Mesenchymal stem cell (in vitro differentiated cells and primary cell): ENCODE results near the gene HSDL1.

Experiments used
- DNase-seq: peaks from one replicate; pipeline ENCODE4 v3.0.0-alpha.2; 2013
- H2AFZ ChIP-seq: one replicate; pipeline ENCODE4 v1.6.1; 2013; ENCODE audit warnings: low read depth, mild to moderate bottlenecking, control low read depth, inconsistent platforms, low read length, moderate library complexity
- H2AK5ac ChIP-seq: 2 replicates; pipeline ENCODE4 v1.6.1; 2013; ENCODE audit warnings: low read length, moderate library complexity, mild to moderate bottlenecking, inconsistent platforms; ENCODE audit not compliant: severe bottlenecking
- H2BK120ac ChIP-seq: one replicate; pipeline ENCODE4 v1.6.1; 2013; ENCODE audit warnings: low read depth, mild to moderate bottlenecking, inconsistent platforms, low read length, moderate library complexity
- H2BK12ac ChIP-seq, 2 experiments: one replicate each; pipeline ENCODE4 v1.6.1; 2013; ENCODE audit warnings: inconsistent platforms in 2 of 2, low read length in 2 of 2, mild to moderate bottlenecking in 2 of 2, moderate library complexity in 2 of 2, control low read depth in 1 of 2
- H2BK15ac ChIP-seq: one replicate; pipeline ENCODE4 v1.6.1; 2013; ENCODE audit warnings: mild to moderate bottlenecking, low read depth, inconsistent platforms; ENCODE audit not compliant: poor library complexity, severe bottlenecking
- H2BK5ac ChIP-seq: 2 replicates; pipeline ENCODE4 v1.6.1; 2013; ENCODE audit warnings: low read depth, mild to moderate bottlenecking, low read length, control low read depth, inconsistent platforms; ENCODE audit not compliant: poor library complexity, severe bottlenecking
- H3K14ac ChIP-seq, 2 experiments: one replicate each; pipeline ENCODE4 v1.6.1; 2013; ENCODE audit warnings: inconsistent platforms in 2 of 2, low read length in 2 of 2, control low read depth in 1 of 2, mild to moderate bottlenecking in 1 of 2, moderate library complexity in 1 of 2
- H3K18ac ChIP-seq, 2 experiments: one replicate each; pipeline ENCODE4 v1.6.1; 2013; ENCODE audit warnings: inconsistent platforms in 2 of 2, low read length in 2 of 2, control low read depth in 1 of 2, low read depth in 1 of 2, mild to moderate bottlenecking in 1 of 2
- H3K23ac ChIP-seq, 2 experiments: one replicate each; pipeline ENCODE4 v1.6.1; 2013; ENCODE audit warnings: inconsistent platforms in 2 of 2, low read length in 2 of 2, mild to moderate bottlenecking in 2 of 2, moderate library complexity in 2 of 2, control low read depth in 1 of 2
- H3K27ac ChIP-seq: 2 replicates; pipeline ENCODE4 v1.5.1; 2013; ENCODE audit warnings: mild to moderate bottlenecking, moderate library complexity, low read length, control low read depth, inconsistent platforms; ENCODE audit not compliant: poor library complexity, severe bottlenecking
- H3K27me3 ChIP-seq, 2 experiments: 2 replicates each; pipeline versions ENCODE4 v1.6.1 to v1.7.0; 2013; ENCODE audit warnings: low read length in 2 of 2, mild to moderate bottlenecking in 2 of 2, moderate library complexity in 2 of 2, control low read depth in 1 of 2, inconsistent platforms in 1 of 2; ENCODE audit not compliant: control insufficient read depth in 1 of 2, insufficient read depth in 1 of 2
- H3K36me3 ChIP-seq, 2 experiments: 2 replicates each; pipeline versions ENCODE4 v1.6.1 to v1.7.0; 2013; ENCODE audit warnings: low read length in 2 of 2, control low read depth in 1 of 2, inconsistent platforms in 1 of 2, low read depth in 1 of 2, mild to moderate bottlenecking in 1 of 2; ENCODE audit not compliant: insufficient read depth in 2 of 2, control insufficient read depth in 1 of 2
- H3K4ac ChIP-seq, 2 experiments: one replicate each; pipeline ENCODE4 v1.6.1; 2013; ENCODE audit warnings: inconsistent platforms in 2 of 2, low read length in 2 of 2, mild to moderate bottlenecking in 2 of 2, moderate library complexity in 2 of 2, control low read depth in 1 of 2, low read depth in 1 of 2
- H3K4me1 ChIP-seq: 2 replicates; pipeline ENCODE4 v1.6.1; 2013; ENCODE audit warnings: low read depth, low read length, control low read depth; ENCODE audit not compliant: control insufficient read depth, insufficient read depth
- H3K4me2 ChIP-seq: 2 replicates; pipeline ENCODE4 v1.6.1; 2013; ENCODE audit warnings: low read length, mild to moderate bottlenecking, inconsistent platforms; ENCODE audit not compliant: poor library complexity, severe bottlenecking
- H3K4me3 ChIP-seq, 2 experiments: 2 replicates each; pipeline versions ENCODE4 v1.5.1 to v1.7.0; 2013; ENCODE audit warnings: low read length in 2 of 2, mild to moderate bottlenecking in 2 of 2, control low read depth in 1 of 2, low read depth in 1 of 2; ENCODE audit not compliant: insufficient read depth in 1 of 2
- H3K79me1 ChIP-seq: replicated peaks from 2 replicates; pipeline ENCODE4 v1.6.1; 2013; ENCODE audit warnings: mild to moderate bottlenecking, control low read depth, low read length, inconsistent platforms; ENCODE audit not compliant: poor library complexity, severe bottlenecking
- H3K9ac ChIP-seq: 2 replicates; pipeline ENCODE4 v1.7.0; 2013; ENCODE audit warnings: mild to moderate bottlenecking, low read length, moderate library complexity
- H3K9me3 ChIP-seq: 2 replicates; pipeline ENCODE4 v1.7.0; 2013; ENCODE audit warnings: mild to moderate bottlenecking, low read length; ENCODE audit not compliant: control insufficient read depth
- H4K8ac ChIP-seq: one replicate; pipeline ENCODE4 v1.6.1; 2013; ENCODE audit warnings: inconsistent platforms, mild to moderate bottlenecking, low read length, moderate library complexity
- H4K91ac ChIP-seq: one replicate; pipeline ENCODE4 v1.6.1; 2013; ENCODE audit warnings: mild to moderate bottlenecking, low read length, inconsistent platforms
- WGBS: methylation state at CpG from one replicate; pipeline ENCODE4 v1.1.7; 2013; ENCODE audit warnings: mixed read lengths; 5-methylcytosine and 5-hydroxymethylcytosine counted together

The HSDL1 gene

DNA sequence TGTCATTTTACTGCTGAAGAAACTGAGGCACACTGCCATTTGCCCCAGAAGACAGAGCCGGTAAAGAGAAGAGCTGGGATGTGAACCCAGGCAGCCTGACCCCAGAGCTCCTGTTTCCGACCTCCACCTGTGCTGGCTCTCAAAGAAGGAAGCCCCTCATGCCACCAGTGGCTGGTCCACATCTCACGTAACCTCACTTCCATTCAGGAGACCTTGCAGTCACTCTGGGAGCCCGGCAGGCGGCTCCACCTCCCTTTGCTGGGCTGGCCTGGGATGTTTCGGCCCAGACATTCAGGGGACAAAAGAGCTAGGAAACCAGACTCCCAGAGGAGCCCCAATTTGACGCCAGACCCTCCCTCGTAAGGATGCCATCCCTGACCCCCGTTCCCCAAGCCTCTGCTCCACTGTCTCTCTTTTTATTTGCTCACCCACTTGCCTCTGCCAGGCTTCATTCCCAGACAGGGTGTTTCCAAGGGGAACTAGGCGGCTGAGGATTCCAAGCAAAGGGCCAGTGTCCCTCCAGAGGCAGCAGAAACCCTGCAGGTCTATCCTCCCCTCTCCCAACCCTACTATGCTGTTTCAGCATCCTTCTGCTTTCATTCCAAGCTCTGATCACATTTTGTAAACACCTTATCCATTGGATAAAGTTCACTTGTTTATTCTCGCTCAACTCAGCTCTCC, 39.1 kb upstream of the HSDL1 start:
- Histone ChIP-seq H4K8ac (no peak overlapping the region), H3K36me3 (peaks cover 52 to 63% of the 10 kb centered on the region in 2 experiments), H3K4me3 (no peak overlapping the region), H2BK12ac (no peak overlapping the region), H3K4me1 (peaks cover 5% of the 10 kb centered on the region), H3K27ac (no peak overlapping the region), H4K91ac (no peak overlapping the region), H3K23ac (no peak overlapping the region), H2AK5ac (no peak overlapping the region), H3K4me2 (no peak overlapping the region), H3K9ac (no peak overlapping the region), H3K79me1 (peaks cover 48% of the 10 kb centered on the region), H2BK5ac (no peak overlapping the region), H2AFZ (no peak overlapping the region), H3K18ac (no peak overlapping the region), H3K4ac (no peak overlapping the region), H2BK15ac (no peak overlapping the region), H2BK120ac (no peak overlapping the region), H3K14ac (no peak overlapping the region), H3K9me3 (no peaks in the 10 kb centered on the region), H3K27me3 (no peaks in the 10 kb centered on the region)
- 98% methylated on average over 11 of the region's 11 CpGs for WGBS
- no peak for DNase-seq

DNA sequence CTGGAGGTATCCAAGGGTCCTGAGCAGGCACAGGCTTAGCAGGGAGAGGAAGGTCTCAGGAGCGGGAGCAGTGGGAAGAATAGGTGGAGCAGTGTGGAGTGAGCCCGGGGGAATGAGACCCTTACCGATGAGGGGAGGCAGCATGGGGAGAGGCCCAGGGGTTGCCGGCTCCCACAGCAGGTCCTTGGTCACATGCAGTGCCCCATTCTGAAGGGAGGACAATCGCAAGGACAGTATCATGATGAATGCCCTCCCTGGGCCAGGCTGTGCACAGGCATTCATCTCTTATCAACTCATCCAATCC, 38.5 kb upstream of the HSDL1 start:
- Histone ChIP-seq H4K8ac (no peak overlapping the region), H3K9me3 (no peaks in the 10 kb centered on the region), H4K91ac (no peak overlapping the region), H3K36me3 (peaks cover 57 to 68% of the 10 kb centered on the region in 2 experiments), H3K79me1 (peaks cover 48% of the 10 kb centered on the region), H3K4me3 (no peak overlapping the region), H2AFZ (no peak overlapping the region), H2BK5ac (no peak overlapping the region), H3K18ac (no peak overlapping the region), H2BK120ac (no peak overlapping the region), H3K27me3 (no peaks in the 10 kb centered on the region), H3K23ac (no peak overlapping the region), H2BK15ac (no peak overlapping the region), H2BK12ac (no peak overlapping the region), H2AK5ac (no peak overlapping the region), H3K9ac (no peak overlapping the region), H3K4me1 (peaks cover 5% of the 10 kb centered on the region), H3K27ac (no peak overlapping the region), H3K14ac (no peak overlapping the region), H3K4ac (no peak overlapping the region), H3K4me2 (no peak overlapping the region)
- DNase-seq, result no peak
- 97% methylated on average over 5 of the region's 5 CpGs for WGBS

GRCh38 chr16:84182680-84183571, 37.9 kb upstream of the HSDL1 start:
- peaks cover 63 to 74% of the 10 kb centered on the region in 2 experiments for H3K36me3 ChIP-seq

DNA sequence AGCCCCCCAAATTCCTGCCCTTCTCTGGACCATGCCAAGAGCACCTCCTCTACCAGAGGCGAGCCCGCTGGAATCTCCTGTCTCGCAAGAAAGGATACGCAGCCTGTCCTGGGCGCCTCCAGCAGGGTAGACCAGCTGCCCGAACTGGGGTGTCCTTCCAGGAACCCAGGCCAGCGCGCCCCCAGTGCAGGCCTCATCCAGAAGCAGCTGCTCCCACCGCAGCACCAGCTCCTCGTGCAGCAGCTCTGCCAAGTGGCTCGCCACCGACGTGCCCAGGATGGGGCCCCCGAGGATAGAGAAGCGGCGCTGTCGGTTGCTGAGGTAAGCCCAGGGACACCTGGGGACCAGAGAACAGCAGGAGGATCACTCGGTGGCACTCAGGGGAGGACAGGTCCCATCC, 37.1 kb upstream of the HSDL1 start:
- Histone ChIP-seq H2BK12ac (no peak overlapping the region), H3K9ac (no peak overlapping the region), H2AK5ac (no peak overlapping the region), H3K79me1 (peaks cover 48% of the 10 kb centered on the region), H3K27me3 (no peaks in the 10 kb centered on the region), H3K27ac (no peak overlapping the region), H2BK15ac (no peak overlapping the region), H3K23ac (no peak overlapping the region), H3K36me3 (peaks cover 64 to 74% of the 10 kb centered on the region in 2 experiments), H2AFZ (no peak overlapping the region), H3K18ac (no peak overlapping the region), H3K4me2 (no peak overlapping the region), H4K8ac (no peak overlapping the region), H3K14ac (no peak overlapping the region), H4K91ac (no peak overlapping the region), H3K9me3 (no peaks in the 10 kb centered on the region), H3K4me1 (peaks cover 13% of the 10 kb centered on the region), H2BK120ac (no peak overlapping the region), H3K4ac (no peak overlapping the region), H3K4me3 (no peak overlapping the region), H2BK5ac (no peak overlapping the region)
- 98% methylated on average over 18 of the region's 18 CpGs for WGBS
- no peak for DNase-seq

More at GRCh38 chr16:84182680-84183571, 37.9 kb upstream of the HSDL1 start:
- Histone ChIP-seq H3K23ac (no peak overlapping the region), H2BK12ac (no peak overlapping the region), H4K8ac (no peak overlapping the region), H2AK5ac (no peak overlapping the region), H3K27ac (no peak overlapping the region), H4K91ac (no peak overlapping the region), H3K4me1 (peaks cover 9% of the 10 kb centered on the region), H2BK15ac (no peak overlapping the region), H3K4me3 (no peak overlapping the region), H2BK5ac (no peak overlapping the region), H3K4me2 (no peak overlapping the region), H2BK120ac (no peak overlapping the region), H3K9me3 (no peaks in the 10 kb centered on the region), H3K14ac (no peak overlapping the region), H3K18ac (no peak overlapping the region), H3K4ac (no peak overlapping the region), H3K9ac (no peak overlapping the region), H3K27me3 (no peaks in the 10 kb centered on the region), H3K79me1 (peaks cover 48% of the 10 kb centered on the region), H2AFZ (no peak overlapping the region)
- no peak for DNase-seq
- WGBS, result 97% methylated on average over 26 of the region's 26 CpGs
